Measurements from ENCODE around the gene IGF1R.

The IGF1R gene

GRCh38 chr15:98720031-98720430 lies 71.7 kb downstream of the IGF1R start:
- H3K4me3 ChIP-seq (replicated peaks in 1 of 2; ENCODE audit: low read depth in 2 of 2, low read length in 2 of 2) = no peak overlapping the region
- no peak for TF ChIP-seq CTCF (IDR thresholded peaks at IDR 0.05; ENCODE audit: low read depth, low read length)
- no peak for DNase-seq (ENCODE audit: low read depth in 2 of 2)

- DNase-seq (ENCODE audit: low read depth in 2 of 2) = no peak
- no peak overlapping the region for H3K4me3 ChIP-seq (replicated peaks in 1 of 2; ENCODE audit: low read depth in 2 of 2, low read length in 2 of 2)
- no peak for TF ChIP-seq CTCF (IDR thresholded peaks at IDR 0.05; ENCODE audit: low read depth, low read length)
Observed at GRCh38 chr15:98720577-98721565, 72.5 kb downstream of the IGF1R start.

DNA sequence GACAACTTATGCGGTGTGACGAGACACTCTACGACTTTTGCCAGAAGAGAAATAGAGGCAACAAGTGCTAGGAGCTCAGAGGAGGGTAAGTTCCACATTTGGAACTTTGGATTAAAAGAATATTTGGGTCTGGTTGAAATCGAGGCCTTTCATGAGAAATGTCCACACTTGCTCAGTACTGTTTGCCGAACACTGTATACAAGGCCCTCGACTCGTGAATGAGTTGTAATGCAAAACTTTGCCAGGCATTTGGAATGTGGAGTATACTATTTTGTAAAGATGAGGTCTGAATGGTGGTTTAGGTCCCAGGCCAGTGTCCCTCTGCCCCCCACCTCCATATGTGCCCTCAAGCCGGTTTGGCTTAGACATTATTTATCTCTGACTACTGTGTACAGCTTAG lies 73.9 kb downstream of the IGF1R start:
- H3K4me3 ChIP-seq (replicated peaks in 1 of 2; ENCODE audit: low read depth in 2 of 2, low read length in 2 of 2) = no peak overlapping the region
- no peak for DNase-seq (ENCODE audit: low read depth in 2 of 2)
- no peak for TF ChIP-seq CTCF (IDR thresholded peaks at IDR 0.05; ENCODE audit: low read depth, low read length)

- TF ChIP-seq CTCF (IDR thresholded peaks at IDR 0.05; ENCODE audit: low read depth, low read length) = no peak
- no peak overlapping the region for H3K4me3 ChIP-seq (replicated peaks in 1 of 2; ENCODE audit: low read depth in 2 of 2, low read length in 2 of 2)
- no peak for DNase-seq (ENCODE audit: low read depth in 2 of 2)
Observed at GRCh38 chr15:98722645-98723044, 74.3 kb downstream of the IGF1R start.

GRCh38 chr15:98723195-98723594 lies 74.9 kb downstream of the IGF1R start:
- no peak overlapping the region for H3K4me3 ChIP-seq (replicated peaks in 1 of 2; ENCODE audit: low read depth in 2 of 2, low read length in 2 of 2)
- DNase-seq (ENCODE audit: low read depth in 2 of 2) = no peak
- no peak for TF ChIP-seq CTCF (IDR thresholded peaks at IDR 0.05; ENCODE audit: low read depth, low read length)

- TF ChIP-seq CTCF (IDR thresholded peaks at IDR 0.05; ENCODE audit: low read depth, low read length) = no peak
- DNase-seq (ENCODE audit: low read depth in 2 of 2) = no peak
- H3K4me3 ChIP-seq (replicated peaks in 1 of 2; ENCODE audit: low read depth in 2 of 2, low read length in 2 of 2) = no peak overlapping the region
Observed at GRCh38 chr15:98724048-98724447, 75.7 kb downstream of the IGF1R start.
